H1 (cell line): Measurements from ENCODE around the gene ZNF37A. TPM values are rescaled to one million over a fixed set of nuclear protein-coding genes. Genes with fewer than 3 reads are reported as not detected.

ENCODE experiments used
- CTCF ChIA-PET: fragments of 300-600 bp; sonication (Branson Sonifier 250); formaldehyde crosslinking; loops from one replicate; lab custom pipeline; 2021; ENCODE audit not compliant: partially characterized antibody; lab: Charles Lee
- POLR2A ChIA-PET: fragments of 300-600 bp; sonication (Branson Sonifier 250); formaldehyde crosslinking; loops from one replicate; lab custom pipeline; 2021; ENCODE audit warnings: inconsistent platforms; ENCODE audit not compliant: partially characterized antibody; lab: Charles Lee
- DNase-seq, 2 experiments: peaks; one replicate each; pipeline versions ENCODE4 v3.0.0 to v3.0.0-alpha.2; 2010 to 2022; ENCODE audit warnings: low spot score in 2 of 2, low read depth in 1 of 2, mixed read lengths in 1 of 2
- FAIRE-seq: peaks from 2 replicates; lab custom pipeline; 2011; peaks lifted over from hg19 to GRCh38; lab: Jason Lieb, UNC
- H2AFZ ChIP-seq: 2 replicates; pipeline ENCODE4 v1.8.1; 2012; ENCODE audit warnings: low read length, inconsistent platforms
- H2AK5ac ChIP-seq: 2 replicates; pipeline ENCODE4 v1.6.1; 2013; ENCODE audit warnings: low read depth, low read length
- H2BK120ac ChIP-seq: replicated peaks from 2 replicates; pipeline ENCODE3; 2013; ENCODE audit warnings: low read depth, low read length, inconsistent platforms
- H2BK12ac ChIP-seq: 2 replicates; pipeline ENCODE4 v1.6.1; 2013; ENCODE audit warnings: low read depth, low read length
- H2BK15ac ChIP-seq: 2 replicates; pipeline ENCODE4 v1.6.1; 2013; ENCODE audit warnings: low read length
- H2BK20ac ChIP-seq: 2 replicates; pipeline ENCODE4 v1.6.1; 2013; ENCODE audit warnings: low read length
- H2BK5ac ChIP-seq: 2 replicates; pipeline ENCODE4 v1.6.1; 2013; ENCODE audit warnings: low read depth, low read length
- H3K14ac ChIP-seq: 2 replicates; pipeline ENCODE4 v1.6.1; 2013; ENCODE audit warnings: inconsistent platforms; ENCODE audit not compliant: insufficient read length
- H3K18ac ChIP-seq: 2 replicates; pipeline ENCODE4 v1.6.1; 2013; ENCODE audit warnings: low read length; ENCODE audit errors: extremely low read depth
- H3K23ac ChIP-seq: 2 replicates; pipeline ENCODE4 v1.6.1; 2013; ENCODE audit warnings: inconsistent platforms; ENCODE audit not compliant: insufficient read length
- H3K23me2 ChIP-seq: 2 replicates; pipeline ENCODE4 v1.6.1; 2013; ENCODE audit warnings: low read depth, low read length
- H3K27ac ChIP-seq: 2 replicates; pipeline ENCODE4 v1.6.1; 2011; ENCODE audit warnings: low read depth, low read length, inconsistent platforms
- H3K27me3 ChIP-seq, 4 experiments: replicated peaks in 1 of 4; 1 replicate in 1 of 4; 2 replicates in 3 of 4; pipeline versions ENCODE4 v1.6.1 to v1.8.1; 2011 to 2013; ENCODE audit warnings: low read length in 3 of 4, mild to moderate bottlenecking in 3 of 4, inconsistent platforms in 2 of 4, mixed read lengths in 2 of 4, moderate library complexity in 1 of 4; ENCODE audit not compliant: control insufficient read depth in 3 of 4, insufficient read depth in 3 of 4; ENCODE audit errors: extremely low read depth in 1 of 4
- H3K36me3 ChIP-seq, 4 experiments: 2 replicates each; pipeline versions ENCODE4 v1.6.1 to v1.8.1; 2011 to 2013; ENCODE audit warnings: mild to moderate bottlenecking in 4 of 4, low read length in 3 of 4, moderate library complexity in 2 of 4, control low read depth in 1 of 4, inconsistent platforms in 1 of 4; ENCODE audit not compliant: insufficient read depth in 4 of 4, control insufficient read depth in 2 of 4
- H3K4ac ChIP-seq: replicated peaks from 2 replicates; pipeline ENCODE3; 2013; ENCODE audit warnings: low read length, low read depth, mixed read lengths, inconsistent platforms; ENCODE audit not compliant: insufficient read length
- H3K4me1 ChIP-seq, 4 experiments: replicated peaks in 1 of 4; 1 replicate in 1 of 4; 2 replicates in 3 of 4; pipeline versions ENCODE4 v1.6.1 to v1.8.1; 2011 to 2013; ENCODE audit warnings: low read length in 3 of 4, inconsistent platforms in 2 of 4, mixed read lengths in 1 of 4; ENCODE audit not compliant: insufficient read depth in 4 of 4, control insufficient read depth in 3 of 4
- H3K4me2 ChIP-seq, 2 experiments: 2 replicates each; pipeline versions ENCODE4 v1.6.1 to v1.8.1; 2011 to 2013; ENCODE audit warnings: low read depth in 2 of 2, low read length in 2 of 2, control low read depth in 1 of 2, inconsistent platforms in 1 of 2, mild to moderate bottlenecking in 1 of 2; ENCODE audit not compliant: insufficient read depth in 1 of 2
- H3K4me3 ChIP-seq, 4 experiments: fragments of 200-600, 300-600 bp in 1 of 4; sonication (generic), shearing (Covaris generic), sonication (Bioruptor Twin) in 1 of 4; 2 replicates each; pipeline versions ENCODE4 v1.5.1 to v1.8.1; 2011 to 2016; ENCODE audit warnings: low read length in 4 of 4, low read depth in 3 of 4, control low read depth in 2 of 4, inconsistent platforms in 2 of 4, mild to moderate bottlenecking in 2 of 4, mixed read lengths in 1 of 4, moderate library complexity in 1 of 4; ENCODE audit not compliant: insufficient read depth in 2 of 4; ENCODE audit errors: extremely low read depth in 1 of 4
- H3K56ac ChIP-seq: replicated peaks from 2 replicates; pipeline ENCODE3; 2013; ENCODE audit warnings: low read depth, mild to moderate bottlenecking, mixed read lengths, low read length, inconsistent platforms; ENCODE audit not compliant: insufficient read length
- H3K79me1 ChIP-seq: 2 replicates; pipeline ENCODE4 v1.6.1; 2013; ENCODE audit warnings: low read depth, low read length, control low read depth
- H3K79me2 ChIP-seq, 2 experiments: 2 replicates each; pipeline versions ENCODE4 v1.6.1 to v1.8.1; 2012 to 2013; ENCODE audit warnings: low read length in 2 of 2, mild to moderate bottlenecking in 2 of 2, inconsistent platforms in 1 of 2; ENCODE audit not compliant: insufficient read depth in 2 of 2, control insufficient read depth in 1 of 2
- H3K9ac ChIP-seq, 4 experiments: replicated peaks in 1 of 4; 1 replicate in 1 of 4; 2 replicates in 3 of 4; pipeline versions ENCODE4 v1.6.1 to v1.8.1; 2011 to 2013; ENCODE audit warnings: low read depth in 3 of 4, low read length in 3 of 4, control low read depth in 2 of 4, mild to moderate bottlenecking in 2 of 4, moderate library complexity in 2 of 4, inconsistent platforms in 1 of 4; ENCODE audit errors: extremely low read depth in 1 of 4
- H3K9me3 ChIP-seq, 2 experiments: 2 replicates each; pipeline versions ENCODE4 v1.6.1 to v1.8.1; 2012 to 2013; ENCODE audit warnings: mild to moderate bottlenecking in 2 of 2, moderate library complexity in 2 of 2, control low read depth in 1 of 2, inconsistent platforms in 1 of 2, low read depth in 1 of 2, low read length in 1 of 2, mixed read lengths in 1 of 2; ENCODE audit not compliant: insufficient read depth in 2 of 2
- H4K20me1 ChIP-seq, 2 experiments: replicated peaks in 1 of 2; 2 replicates each; pipeline versions ENCODE3 to v1.8.1; 2011 to 2013; ENCODE audit warnings: inconsistent platforms in 2 of 2, low read length in 2 of 2, mild to moderate bottlenecking in 1 of 2; ENCODE audit not compliant: insufficient read depth in 2 of 2, control insufficient read depth in 1 of 2
- H4K5ac ChIP-seq: 2 replicates; pipeline ENCODE4 v1.6.1; 2013; ENCODE audit warnings: low read length, low read depth, mixed read lengths, inconsistent platforms; ENCODE audit not compliant: insufficient read length
- H4K8ac ChIP-seq: 2 replicates; pipeline ENCODE4 v1.8.0; 2013; ENCODE audit warnings: mild to moderate bottlenecking, moderate library complexity, low read length, inconsistent platforms; ENCODE audit not compliant: insufficient read depth; ENCODE audit errors: extremely low read depth
- H4K91ac ChIP-seq: replicated peaks from 2 replicates; pipeline ENCODE3; 2013; ENCODE audit warnings: low read length, mixed read lengths, inconsistent platforms; ENCODE audit not compliant: insufficient read length
- BRCA1 ChIP-seq: IDR thresholded peaks from 2 replicates; pipeline ENCODE4 v1.6.1; 2012; ENCODE audit warnings: low read depth, low read length, improper control_type of control experiment
- CBX5 ChIP-seq: fragments of 300-800, 300-1000 bp; sonication (generic); IDR thresholded peaks from 2 replicates; pipeline ENCODE4 v1.7.1; 2016; ENCODE audit warnings: antibody characterized with exemption, low read length, low read depth
- CEBPB ChIP-seq: IDR thresholded peaks from 2 replicates; pipeline ENCODE4 v1.6.1; 2012; ENCODE audit warnings: low read depth, low read length
- FOSL1 ChIP-seq: IDR thresholded peaks from 2 replicates; pipeline ENCODE4 v1.6.1; 2011; ENCODE audit warnings: mild to moderate bottlenecking, low read depth, low read length, moderate library complexity; ENCODE audit not compliant: insufficient read depth
- GABPA ChIP-seq: IDR thresholded peaks from 2 replicates; pipeline ENCODE4 v1.6.1; 2011; ENCODE audit warnings: mild to moderate bottlenecking, low read length, moderate library complexity, borderline replicate concordance; ENCODE audit not compliant: insufficient read depth
- JUN ChIP-seq: IDR thresholded peaks from 2 replicates; pipeline ENCODE4 v1.6.1; 2011; ENCODE audit warnings: low read depth, mild to moderate bottlenecking, improper control_type of control experiment, low read length
- KDM5A ChIP-seq: fragments of 200-600 bp; IDR thresholded peaks from 2 replicates; pipeline ENCODE4 v1.7.1; 2012; ENCODE audit warnings: mild to moderate bottlenecking, low read length, inconsistent platforms, mixed read lengths
- NRF1 ChIP-seq: IDR thresholded peaks from 2 replicates; pipeline ENCODE4 v1.6.1; 2011; ENCODE audit warnings: mild to moderate bottlenecking, low read depth, low read length, improper control_type of control experiment
- POLR2A ChIP-seq, 2 experiments: IDR thresholded peaks; 1 replicate in 1 of 2; 2 replicates in 1 of 2; pipeline ENCODE4 v1.6.1; 2011; ENCODE audit warnings: low read depth in 2 of 2, low read length in 2 of 2, mild to moderate bottlenecking in 2 of 2; ENCODE audit errors: control extremely low read depth in 1 of 2
- POLR2AphosphoS5 ChIP-seq: IDR thresholded peaks from 2 replicates; pipeline ENCODE4 v1.6.1; 2011; ENCODE audit warnings: low read depth, low read length
- SAP30 ChIP-seq: fragments of 300-600 bp; sonication (generic); IDR thresholded peaks from 2 replicates; pipeline ENCODE4 v1.7.1; 2012; ENCODE audit warnings: low read length, moderate library complexity, mild to moderate bottlenecking, inconsistent platforms; ENCODE audit not compliant: insufficient read depth, insufficient replicate concordance
- SIRT6 ChIP-seq: IDR thresholded peaks from one replicate; pipeline ENCODE4 v1.7.1; 2012; ENCODE audit warnings: low read length, inconsistent platforms
- SIX5 ChIP-seq: IDR thresholded peaks from 2 replicates; pipeline ENCODE4 v1.6.1; 2011; ENCODE audit warnings: mild to moderate bottlenecking, low read depth, low read length
- WGBS, 2 experiments: shearing (Covaris generic) in 1 of 2; methylation state at CpG; one replicate each; pipeline versions ENCODE4 v1.1.6 to v1.1.7; 2013 to 2015; ENCODE audit warnings: low lambda C conversion rate in 2 of 2, mixed read lengths in 2 of 2, inconsistent platforms in 1 of 2, low coverage in 1 of 2, missing lambda C conversion rate in 1 of 2; ENCODE audit not compliant: insufficient replicate concordance in 2 of 2, insufficient coverage in 1 of 2, insufficient read length in 1 of 2; ENCODE audit errors: extremely low coverage in 1 of 2, missing lambda C conversion rate in 1 of 2; 5-methylcytosine and 5-hydroxymethylcytosine counted together
- polyA plus RNA-seq, 7 experiments: library from polyadenylated mRNA; depleted of rRNA in 3 of 7; stranded (reverse) in 5 of 7; unstranded in 2 of 7; fragments of >200 nt in 5 of 7; fragments of 200-250 nt in 2 of 7; gene quantifications; 1 replicate in 5 of 7; 2 replicates in 1 of 7; 4 replicates in 1 of 7; pipeline versions ENCODE4 v1.2.1 to v1.2.3, GENCODE V29; 2011 to 2013; ENCODE audit warnings: missing spikeins in 2 of 7, mixed read lengths in 2 of 7
- total RNA-seq: library from RNA; stranded (reverse); fragmentation: NEBNext Ultra II Directional; extraction: Animal tissue kit (Norgen Biotek cat#: 25700); gene quantifications from 2 replicates; pipeline ENCODE4 v1.2.1, GENCODE V29; 2021
- TF ChIP-seq, protein P1 (sequence below), 3 experiments: IDR thresholded peaks; 1 replicate in 2 of 3; 2 replicates in 1 of 3; pipeline versions ENCODE4 v1.5.1 to v1.6.1; 2011; ENCODE audit warnings: low read length in 3 of 3, mild to moderate bottlenecking in 3 of 3, inconsistent platforms in 2 of 3, low read depth in 1 of 3, moderate library complexity in 1 of 3; ENCODE audit not compliant: insufficient read depth in 1 of 3; ENCODE audit errors: control extremely low read depth in 1 of 3

The ZNF37A gene
- total and polyA plus RNA-seq, 2 of the 8 experiments (the other 6 are each of a cell fraction or from before 2014, with no cell fraction given) = 0.97 to 12.7 TPM

DNA sequence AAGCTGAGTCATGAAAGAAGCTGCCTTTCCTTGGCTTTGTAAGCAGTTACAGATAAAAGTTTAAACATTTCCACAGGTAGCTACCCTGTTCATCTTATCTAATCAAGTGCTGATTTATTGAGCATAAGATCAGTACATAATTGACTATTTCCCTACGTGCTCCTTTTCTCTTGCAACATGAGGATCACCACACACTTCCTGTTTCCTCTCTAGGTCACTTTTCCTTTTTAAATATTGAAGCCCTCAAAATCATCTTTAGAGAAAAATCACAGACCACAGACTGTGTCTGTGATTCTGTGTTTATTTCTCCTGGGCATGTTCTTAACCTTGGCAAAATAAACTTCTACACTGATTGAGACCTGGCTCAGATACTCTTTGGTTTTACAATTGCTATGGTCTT lies 69.5 kb downstream of the ZNF37A start:
- no peaks in the 10 kb centered on the region for H3K79me2 ChIP-seq
- H4K8ac ChIP-seq = no peak overlapping the region
- H3K18ac ChIP-seq = no peak overlapping the region
- no peak overlapping the region for H2BK15ac ChIP-seq
- no peak overlapping the region for H2AFZ ChIP-seq
- H3K4ac ChIP-seq = no peak overlapping the region
- H3K27me3 ChIP-seq = no peaks in the 10 kb centered on the region
- H2BK12ac ChIP-seq = no peak overlapping the region
- H3K36me3 ChIP-seq = no peaks in the 10 kb centered on the region
- ChIA-PET POLR2A (no interaction called here), CTCF (no interaction called here)
- FAIRE-seq (no peak), DNase-seq (no peak)
- no peak overlapping the region for H3K9ac ChIP-seq
- no peak overlapping the region for H2BK20ac ChIP-seq
- H3K79me1 ChIP-seq = no peaks in the 10 kb centered on the region
- H3K56ac ChIP-seq = no peak overlapping the region
- no peak overlapping the region for H2AK5ac ChIP-seq
- no peaks in the 10 kb centered on the region for H3K4me1 ChIP-seq
- no peak overlapping the region for H2BK5ac ChIP-seq
- no peak overlapping the region for H2BK120ac ChIP-seq
- H3K23me2 ChIP-seq = no peaks in the 10 kb centered on the region
- H3K9me3 ChIP-seq = peaks cover 65 to 74% of the 10 kb centered on the region in 2 experiments
- H4K20me1 ChIP-seq = no peaks in the 10 kb centered on the region
- no peak overlapping the region for H3K27ac ChIP-seq
- no peak overlapping the region for H3K4me2 ChIP-seq
- no peak overlapping the region for H4K5ac ChIP-seq
- WGBS, 2 experiments = 53% methylated on average over 1 of the region's 1 CpG; no CpG with 5 or more reads in 1 of the 2 experiments
- no peak overlapping the region for H3K23ac ChIP-seq
- H3K14ac ChIP-seq = no peak overlapping the region
- H3K4me3 ChIP-seq = no peak overlapping the region
- no peak overlapping the region for H4K91ac ChIP-seq
- TF ChIP-seq BRCA1 = no peak
- no peak for TF ChIP-seq CBX5
- TF ChIP-seq NRF1 = no peak
- TF ChIP-seq SIX5 = no peak
- no peak for TF ChIP-seq POLR2AphosphoS5
- no peak for TF ChIP-seq SAP30
- no peak for TF ChIP-seq POLR2A (IDR thresholded peaks at IDR 0.05; ENCODE audit: control extremely low read depth in 1 of 2, low read depth in 2 of 2, low read length in 2 of 2)
- TF ChIP-seq GABPA = no peak
- no peak for TF ChIP-seq KDM5A
- TF ChIP-seq, protein P1, sequence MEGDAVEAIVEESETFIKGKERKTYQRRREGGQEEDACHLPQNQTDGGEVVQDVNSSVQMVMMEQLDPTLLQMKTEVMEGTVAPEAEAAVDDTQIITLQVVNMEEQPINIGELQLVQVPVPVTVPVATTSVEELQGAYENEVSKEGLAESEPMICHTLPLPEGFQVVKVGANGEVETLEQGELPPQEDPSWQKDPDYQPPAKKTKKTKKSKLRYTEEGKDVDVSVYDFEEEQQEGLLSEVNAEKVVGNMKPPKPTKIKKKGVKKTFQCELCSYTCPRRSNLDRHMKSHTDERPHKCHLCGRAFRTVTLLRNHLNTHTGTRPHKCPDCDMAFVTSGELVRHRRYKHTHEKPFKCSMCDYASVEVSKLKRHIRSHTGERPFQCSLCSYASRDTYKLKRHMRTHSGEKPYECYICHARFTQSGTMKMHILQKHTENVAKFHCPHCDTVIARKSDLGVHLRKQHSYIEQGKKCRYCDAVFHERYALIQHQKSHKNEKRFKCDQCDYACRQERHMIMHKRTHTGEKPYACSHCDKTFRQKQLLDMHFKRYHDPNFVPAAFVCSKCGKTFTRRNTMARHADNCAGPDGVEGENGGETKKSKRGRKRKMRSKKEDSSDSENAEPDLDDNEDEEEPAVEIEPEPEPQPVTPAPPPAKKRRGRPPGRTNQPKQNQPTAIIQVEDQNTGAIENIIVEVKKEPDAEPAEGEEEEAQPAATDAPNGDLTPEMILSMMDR (IDR thresholded peaks at IDR 0.05; ENCODE audit: control extremely low read depth in 1 of 3, insufficient read depth in 1 of 3, low read depth in 1 of 3, low read length in 3 of 3) = no peak
- TF ChIP-seq JUN = no peak
- TF ChIP-seq FOSL1 = no peak
- TF ChIP-seq SIRT6 = no peak
- TF ChIP-seq CEBPB = no peak
